Liver (tissue), 3 donors: ENCODE data around the gene ICAM5.

Experiments
- ATF3 ChIP-seq: IDR thresholded peaks from 2 replicates; pipeline ENCODE4 v1.6.1; 2016; ENCODE audit warnings: antibody characterized with exemption
- CTCF ChIP-seq: fragments of 150-350 bp; IDR thresholded peaks from 2 replicates; pipeline ENCODE4 v1.5.1; 2017; ENCODE audit warnings: improper control_type of control experiment, low read depth, low read length; ENCODE audit not compliant: missing input control
- GABPA ChIP-seq, 2 donors: IDR thresholded peaks in 1 of 2; conservative IDR thresholded peaks in 1 of 2; 2 replicates each; pipeline ENCODE4 v1.6.1; 2016; ENCODE audit warnings: antibody characterized with exemption in 2 of 2, mild to moderate bottlenecking in 1 of 2, moderate library complexity in 1 of 2
- JUND ChIP-seq, 2 donors: IDR thresholded peaks; 2 replicates each; pipeline ENCODE4 v1.6.1; 2016; ENCODE audit warnings: antibody characterized with exemption in 2 of 2
- MAX ChIP-seq: IDR thresholded peaks from 2 replicates; pipeline ENCODE4 v1.6.1; 2016; ENCODE audit warnings: antibody characterized with exemption
- SP1 ChIP-seq: IDR thresholded peaks from 2 replicates; pipeline ENCODE4 v1.6.1; 2018; ENCODE audit warnings: antibody characterized with exemption, mild to moderate bottlenecking
- donor health status: healthy.
- donor health status: healthy.

GRCh38 chr19:10283301-10284064 lies 6.3 kb upstream of the ICAM5 start:
- TF ChIP-seq JUND (IDR thresholded peaks at IDR 0.05) = no peak
- no peak for TF ChIP-seq GABPA (IDR thresholded peaks at IDR 0.05 in 1 of 2, conservative IDR thresholded peaks at IDR 0.05 in 1 of 2)
- no peak for TF ChIP-seq MAX
- no peak for TF ChIP-seq CTCF
- no peak for TF ChIP-seq ATF3
- no peak for TF ChIP-seq SP1
